Myometrial cell (primary cell): ENCODE data around the gene SELENOO. TPM values are rescaled to one million over a fixed set of nuclear protein-coding genes. Genes with fewer than 3 reads are reported as not detected.

ENCODE experiments used
- total RNA-seq: library from RNA; depleted of rRNA; stranded (reverse); fragments of >200 nt; gene quantifications from 2 replicates; pipeline ENCODE4 v1.2.3, GENCODE V29; 2015

SELENOO gene
- total RNA-seq, result 34.0 and 35.6 TPM in 2 replicates

GRCh38 chr22:50200461-50201190 is at the start of gene SELENOO:
Gene SELENOO (plus strand): TSS chr22:50201011. CDS start chr22:50201037, 26 bp downstream.

GRCh38 chr22:50170453-50171318 is 30.1 kb upstream of the SELENOO start, which contains the start of gene PANX2:
Gene PANX2 (plus strand): TSS chr22:50170731. CDS start chr22:50170731, 0 bp downstream.

GRCh38 chr22:50185375-50186087 is 15.3 kb upstream of the SELENOO start, which contains the start of gene TRABD:
Gene TRABD (plus strand): TSS chr22:50185913. CDS start chr22:50193061, 7,148 bp downstream.

GRCh38 chr22:50244420-50245213 is 43.8 kb downstream of the SELENOO start, which contains the start of gene TUBGCP6:
Gene TUBGCP6 (minus strand): TSS chr22:50245023. CDS start chr22:50244459, 564 bp downstream.

GRCh38 chr22:50250555-50251476 is 50.0 kb downstream of the SELENOO start, which contains the start of gene HDAC10:
Gene HDAC10 (minus strand): TSS chr22:50251265. CDS start chr22:50251032, 233 bp downstream.

GRCh38 chr22:50261615-50262459 is 61.0 kb downstream of the SELENOO start, which contains the start of gene MAPK12:
Gene MAPK12 (minus strand): TSS chr22:50261683. CDS start chr22:50261509, 174 bp downstream.

Other genes with a start within 250 kb of the SELENOO start
- gene PIM3, start 240.2 kb upstream of the SELENOO start, total RNA-seq, result 39.9 and 46.1 TPM in 2 replicates
- gene IL17REL, start 188.2 kb upstream of the SELENOO start, total RNA-seq, result not detected in 2 replicates
- gene TTLL8, start 142.7 kb upstream of the SELENOO start, total RNA-seq, result not detected in 2 replicates
- 0.29 TPM in 1 of 2 replicates, not detected in the other for gene MLC1, start 115.6 kb upstream of the SELENOO start, total RNA-seq
- gene MOV10L1, start 111.0 kb upstream of the SELENOO start, total RNA-seq, result 0.89 and 1.2 TPM in 2 replicates
- under 0.01 and 1.1 TPM in 2 replicates for gene PANX2, start 30.3 kb upstream of the SELENOO start, total RNA-seq
- 35.6 and 44.1 TPM in 2 replicates for gene TRABD, start 15.1 kb upstream of the SELENOO start, total RNA-seq
- 16.8 and 27.1 TPM in 2 replicates for gene TUBGCP6, start 44.0 kb downstream of the SELENOO start, total RNA-seq
- gene HDAC10, start 50.3 kb downstream of the SELENOO start, total RNA-seq, result 30.0 and 38.8 TPM in 2 replicates
- gene MAPK12, start 60.7 kb downstream of the SELENOO start, total RNA-seq, result 36.5 and 51.0 TPM in 2 replicates
- 14.4 and 26.8 TPM in 2 replicates for gene MAPK11, start 69.4 kb downstream of the SELENOO start, total RNA-seq
- 161 and 185 TPM in 2 replicates for gene PLXNB2, start 106.6 kb downstream of the SELENOO start, total RNA-seq
- gene DENND6B, start 126.0 kb downstream of the SELENOO start, total RNA-seq, result 1.4 and 5.0 TPM in 2 replicates
- gene PPP6R2, start 142.3 kb downstream of the SELENOO start, total RNA-seq, result 53.0 and 61.1 TPM in 2 replicates